UCSD-AML1 (cell line): ENCODE measurements around the gene JADE3.

Experiments used
- DNase-seq: peaks from one replicate; lab custom pipeline; 2025; ENCODE audit not compliant: unreplicated experiment; lab: John Stamatoyannopoulos, UW

JADE3 gene

GRCh38 chrX:47101206-47101605 is 189.0 kb downstream of the JADE3 start:
- no peak for DNase-seq
